NCI-H524 (cell line): ENCODE data around the gene TYK2.

Experiments
- DNase-seq, 2 experiments: peaks; one replicate each; lab custom pipeline; 2025; lab: John Stamatoyannopoulos, UW

Gene TYK2

DNA sequence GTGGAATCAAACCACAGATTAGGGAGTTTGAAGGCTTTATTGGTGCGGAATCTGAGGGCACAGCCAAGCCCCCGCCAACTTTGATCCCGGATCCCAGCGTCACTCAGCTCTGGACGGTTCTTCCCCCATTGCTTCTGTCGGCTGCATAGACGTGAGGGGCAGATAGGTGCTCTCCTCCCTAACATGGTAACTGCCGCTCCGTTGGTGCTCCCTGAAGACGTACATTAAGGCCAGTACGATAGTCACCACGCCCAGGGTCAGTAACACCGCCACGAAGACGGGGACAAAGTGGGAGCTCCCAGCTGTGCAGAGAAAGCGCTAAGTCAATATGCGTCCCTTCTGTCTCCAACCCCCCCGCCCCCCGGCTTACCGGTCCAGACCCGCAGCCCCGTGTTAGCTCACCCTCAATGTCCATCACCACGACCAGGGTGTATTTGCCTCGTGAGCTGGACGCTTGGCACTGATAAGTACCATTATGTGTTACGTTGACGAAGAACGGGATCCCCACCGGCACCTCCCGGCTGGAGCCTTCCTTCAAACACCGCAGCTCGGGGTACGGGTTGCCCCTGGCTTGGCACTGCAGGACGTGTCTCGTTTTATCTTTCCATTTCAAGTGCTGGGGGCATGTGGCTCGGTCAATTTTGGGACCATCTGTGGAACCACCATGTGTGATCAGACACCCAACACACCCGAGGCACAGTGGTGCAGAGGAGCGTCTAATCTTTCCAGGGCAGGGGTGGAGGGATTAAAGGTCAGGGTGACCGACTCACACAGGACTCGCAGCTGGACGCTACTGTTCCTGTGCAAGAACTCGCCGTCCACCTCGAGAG is 46.4 kb downstream of the TYK2 start:
- no peak for DNase-seq

DNA sequence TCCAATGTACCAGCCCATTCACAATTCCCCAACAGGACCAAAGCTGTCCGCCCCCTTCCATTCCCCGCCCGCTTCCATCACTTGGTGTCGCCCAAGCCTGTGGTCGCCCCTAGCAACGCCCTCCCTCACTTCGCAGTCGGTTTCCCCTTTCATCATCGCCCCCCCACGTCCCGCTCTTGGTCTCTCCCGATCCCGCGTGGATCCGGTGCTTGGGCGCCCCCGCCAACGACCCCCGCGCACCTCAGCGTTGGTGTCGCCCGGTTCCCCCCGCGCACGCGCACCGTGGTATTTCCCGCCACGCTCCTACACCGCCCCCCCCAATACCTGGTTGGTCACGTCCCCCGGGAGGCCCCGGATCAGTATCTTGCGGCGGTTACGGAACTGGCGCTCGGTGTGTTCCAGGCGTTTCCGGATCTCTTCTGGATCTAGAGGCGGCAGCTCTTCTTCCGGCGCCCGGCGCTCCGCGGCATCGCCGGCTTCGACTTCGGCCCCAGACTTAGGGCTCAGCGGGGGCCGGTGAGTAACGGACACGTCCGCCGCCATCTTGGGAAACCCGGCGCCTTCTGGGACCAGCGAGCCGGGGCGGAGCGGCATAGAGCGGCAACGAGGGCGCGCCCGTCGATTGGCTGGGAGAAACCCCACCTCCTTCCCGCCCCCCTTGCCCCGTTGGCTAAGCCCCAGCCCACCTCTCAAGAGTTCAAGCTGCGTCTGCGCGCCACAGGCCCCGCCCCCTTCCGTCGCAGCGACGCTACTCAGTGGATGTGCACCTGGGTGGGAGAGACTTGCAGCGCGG is 47.2 kb downstream of the TYK2 start, which contains the start of gene RAVER1:
TSS of gene RAVER1 (minus strand) at position 565 of the 793 bp plus-strand sequence. CDS start at position 543, 22 bp downstream.
- DNase-seq = peak; percentile 98

DNA sequence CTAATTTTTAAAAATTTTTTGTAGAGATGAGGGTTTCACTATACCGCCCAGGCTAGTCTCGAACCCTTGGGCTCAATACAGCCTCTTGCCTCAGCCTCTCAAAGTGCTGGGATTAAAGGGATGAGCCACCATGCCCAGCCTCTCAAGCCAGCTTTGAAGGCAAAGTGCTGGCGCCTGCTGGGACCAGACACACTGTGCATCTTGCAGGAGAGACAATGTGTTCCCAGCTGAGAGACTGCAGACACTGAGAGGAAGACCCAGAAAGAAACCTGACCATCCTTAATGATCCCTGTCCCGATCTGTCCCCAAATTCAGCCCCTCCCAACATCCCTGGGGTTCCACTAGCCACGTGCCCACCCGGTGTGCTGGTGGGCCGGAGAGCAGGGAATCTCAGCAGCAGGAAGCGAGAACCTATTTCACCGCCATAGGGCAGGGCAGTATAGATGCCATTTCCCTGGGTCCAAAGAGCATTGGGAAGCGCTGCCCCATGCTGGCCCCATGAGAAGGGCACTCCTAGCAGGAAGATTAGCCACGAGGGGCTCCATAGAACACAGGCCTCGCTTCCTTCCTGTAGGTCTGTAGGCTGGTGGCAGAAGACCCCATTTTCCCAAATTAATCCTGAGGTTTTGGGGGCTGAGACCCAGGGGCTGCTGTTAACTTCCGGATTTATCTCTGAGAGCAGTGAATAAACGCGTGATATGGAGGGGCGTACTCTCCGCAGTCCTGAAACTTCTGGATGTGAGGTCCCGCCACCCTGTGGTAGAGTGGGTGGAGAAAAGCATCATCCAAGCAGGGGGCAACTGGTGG is 48.0 kb downstream of the TYK2 start:
- DNase-seq = peak in 1 of 2 experiments; percentile 8

DNA sequence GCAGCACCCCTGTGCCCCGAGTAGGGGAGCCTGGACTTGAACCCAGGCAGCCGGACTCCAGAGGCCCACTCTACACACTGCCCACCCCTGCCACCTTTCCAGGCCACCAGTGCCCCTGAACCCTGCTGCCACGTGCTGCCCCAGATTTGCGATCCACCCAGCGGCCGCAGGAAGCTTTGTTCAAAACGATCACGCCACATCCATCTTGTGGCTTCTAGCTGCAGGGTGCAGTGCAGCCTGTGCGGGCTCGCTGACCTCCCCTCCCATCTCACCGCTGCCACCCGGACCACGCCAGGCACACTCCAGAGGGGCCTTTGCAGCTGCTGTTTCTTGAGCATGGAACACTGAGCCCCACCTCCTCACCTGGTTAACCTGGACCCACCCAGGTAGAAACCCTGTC is 50.8 kb downstream of the TYK2 start:
- DNase-seq = no peak

DNA sequence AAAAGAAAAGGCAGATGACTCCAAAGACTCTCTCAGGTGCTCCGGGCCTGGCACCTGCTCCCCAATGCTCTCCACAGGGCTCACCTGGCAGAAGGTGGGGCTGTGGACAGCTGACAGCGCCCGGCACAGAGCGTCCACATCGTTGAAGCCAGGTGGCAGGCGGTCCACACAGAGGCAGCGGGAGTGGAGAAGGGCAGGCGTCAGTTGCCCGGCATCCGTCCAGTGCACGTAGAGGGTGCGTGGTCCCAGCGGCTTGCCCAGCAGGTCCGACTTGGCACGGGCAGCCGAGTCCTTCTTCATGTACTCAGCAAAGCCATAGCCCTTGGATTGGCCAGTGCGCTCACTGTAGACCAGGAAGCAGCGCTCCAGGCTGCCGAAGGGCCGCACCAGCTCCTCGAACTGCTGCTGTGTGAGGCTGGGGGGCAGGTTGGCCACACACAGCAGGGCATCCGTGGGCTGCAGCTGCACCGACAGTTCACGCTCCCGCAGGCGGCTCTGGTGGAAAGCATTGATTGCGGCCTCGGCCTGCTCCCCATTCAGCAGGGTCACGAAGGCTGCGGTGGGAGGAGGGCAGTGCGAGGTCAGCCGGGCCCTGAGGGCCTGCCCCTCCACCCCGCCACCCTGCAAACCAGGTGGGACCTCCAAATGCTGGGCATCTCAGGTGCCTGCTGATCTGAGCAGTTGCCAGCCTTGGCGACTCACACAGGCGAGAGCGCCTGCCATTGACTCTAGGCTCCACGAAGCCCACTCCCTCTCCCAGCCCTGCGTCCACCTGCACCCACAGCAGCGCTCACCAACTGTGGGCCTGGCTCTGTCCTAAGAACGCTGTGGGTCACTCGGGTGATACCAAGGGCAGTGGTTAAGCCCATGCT is 51.6 kb downstream of the TYK2 start:
- no peak for DNase-seq

GRCh38 chr19:10327793-10328192 is 52.6 kb downstream of the TYK2 start:
- DNase-seq = no peak

DNA sequence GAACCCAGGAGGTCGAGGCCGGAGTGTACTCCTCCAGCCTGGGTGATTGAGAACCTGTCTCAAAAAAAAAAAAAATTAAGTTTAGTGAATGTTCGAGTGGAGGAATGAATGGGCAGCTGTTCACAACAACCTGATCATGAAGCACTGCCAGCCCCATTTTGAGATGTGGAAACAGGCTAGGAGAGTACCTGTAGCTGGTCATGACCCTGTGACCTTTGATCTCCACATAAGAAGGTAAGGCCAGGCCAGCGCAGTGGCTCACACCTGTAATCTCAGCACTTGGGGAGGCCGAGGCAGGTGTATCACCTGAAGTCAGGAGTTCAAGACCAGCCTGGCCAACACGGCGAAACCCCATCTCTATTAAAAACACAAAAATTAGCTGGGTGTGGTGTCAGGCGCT is 54.6 kb downstream of the TYK2 start:
- DNase-seq = no peak

- no peak for DNase-seq
Observed at GRCh38 chr19:10321874-10322835, 58.2 kb downstream of the TYK2 start.

DNA sequence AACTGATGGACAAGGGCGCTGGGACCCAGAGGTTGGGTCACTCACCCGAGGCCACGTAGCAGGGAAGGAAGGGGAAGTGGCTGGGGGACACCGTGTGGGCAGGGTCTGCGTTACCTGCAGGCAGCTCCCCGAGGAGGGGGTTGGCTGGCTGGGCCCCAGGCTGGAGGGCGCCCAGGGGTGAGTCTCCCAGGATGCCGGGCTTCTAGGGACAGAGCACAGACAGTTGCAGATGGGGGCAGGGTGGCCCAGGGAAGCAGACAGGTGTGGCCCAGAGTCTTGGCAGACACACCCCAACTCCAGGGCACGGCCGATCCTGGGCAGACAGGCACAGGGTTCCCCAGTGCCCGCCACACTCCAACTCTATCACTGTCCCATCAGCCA is 59.0 kb downstream of the TYK2 start:
- DNase-seq = no peak

DNA sequence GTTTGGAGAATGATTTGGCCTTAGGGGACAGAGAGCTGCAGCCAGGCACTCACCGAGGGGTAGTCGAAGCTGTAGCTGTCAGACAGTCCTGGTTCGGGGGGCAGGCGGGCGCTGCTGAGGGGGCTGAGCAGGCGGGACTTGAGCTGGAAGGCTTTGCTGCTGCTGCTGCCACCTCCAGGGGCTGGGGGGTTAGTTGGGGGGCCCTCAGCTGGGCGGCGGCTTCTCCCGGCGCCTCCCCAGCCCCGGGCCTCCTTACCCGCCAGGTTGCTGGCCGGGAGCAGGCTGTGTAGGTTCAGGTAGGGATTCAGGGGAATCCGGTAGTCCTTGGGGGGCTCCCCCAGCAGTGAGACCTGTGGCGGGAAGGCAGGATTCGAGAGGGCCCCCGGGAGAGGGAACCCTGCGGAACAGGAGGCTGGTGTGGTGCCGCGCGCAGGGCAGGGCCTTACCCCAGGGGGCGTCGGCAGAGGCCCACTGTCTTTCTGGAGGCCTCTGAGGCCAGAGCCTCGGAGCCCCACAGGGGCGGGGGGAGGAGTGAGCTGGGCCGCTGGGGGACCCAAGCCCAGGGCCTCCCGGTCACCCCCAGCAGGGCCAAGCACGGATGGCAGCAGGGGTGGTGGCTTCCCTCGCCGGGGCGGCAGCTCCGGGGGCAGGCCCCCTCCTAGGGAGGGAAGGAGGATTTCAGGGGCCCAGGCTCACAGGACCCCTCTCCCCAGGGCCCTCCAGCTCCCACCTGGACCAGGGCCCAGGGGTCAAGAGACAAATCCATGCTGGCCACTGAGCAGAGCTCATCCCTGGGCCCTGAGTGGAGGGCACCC is 59.6 kb downstream of the TYK2 start:
- DNase-seq = no peak

DNA sequence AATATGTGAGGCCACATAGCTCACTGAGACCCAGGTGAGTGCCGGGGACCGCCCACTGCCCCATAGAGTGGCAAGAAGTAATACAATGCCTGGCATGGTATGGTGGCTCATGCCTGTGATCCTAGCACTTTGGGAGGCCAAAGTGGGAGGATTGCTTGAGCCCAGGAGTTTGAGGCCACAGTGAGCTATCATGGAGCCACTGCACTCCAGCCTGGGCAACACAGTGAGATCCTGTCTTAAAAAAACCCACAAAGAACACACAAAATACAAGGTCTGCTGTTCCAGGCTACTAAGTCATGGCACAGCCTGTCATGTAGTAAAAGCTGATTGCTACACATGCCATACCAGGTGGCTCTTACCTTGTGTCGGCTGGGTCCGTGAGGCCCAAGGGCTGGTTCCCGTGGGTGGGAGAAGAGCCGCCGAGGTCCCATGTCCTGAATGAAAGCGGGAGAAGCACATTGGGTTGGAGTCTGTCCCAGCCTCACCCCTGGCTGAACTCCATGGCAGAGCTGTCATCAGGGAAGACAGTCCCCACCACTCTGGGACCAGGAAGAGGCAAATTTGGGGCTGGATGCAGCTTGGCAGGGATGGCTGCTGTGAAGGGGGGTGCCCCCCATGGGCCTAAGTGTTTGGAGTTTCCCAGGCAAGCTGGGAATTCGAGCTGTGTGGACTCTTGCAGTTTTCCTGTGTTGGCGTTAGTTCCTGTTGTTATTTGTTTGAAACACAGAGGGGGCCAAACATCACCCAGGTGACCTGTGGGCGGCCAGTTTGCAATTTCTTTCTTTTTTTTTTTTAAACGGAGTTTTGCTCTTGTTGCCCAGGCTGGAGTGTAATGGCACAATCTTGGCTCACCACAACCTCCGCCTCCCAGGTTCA is 61.3 kb downstream of the TYK2 start:
- DNase-seq = no peak

DNA sequence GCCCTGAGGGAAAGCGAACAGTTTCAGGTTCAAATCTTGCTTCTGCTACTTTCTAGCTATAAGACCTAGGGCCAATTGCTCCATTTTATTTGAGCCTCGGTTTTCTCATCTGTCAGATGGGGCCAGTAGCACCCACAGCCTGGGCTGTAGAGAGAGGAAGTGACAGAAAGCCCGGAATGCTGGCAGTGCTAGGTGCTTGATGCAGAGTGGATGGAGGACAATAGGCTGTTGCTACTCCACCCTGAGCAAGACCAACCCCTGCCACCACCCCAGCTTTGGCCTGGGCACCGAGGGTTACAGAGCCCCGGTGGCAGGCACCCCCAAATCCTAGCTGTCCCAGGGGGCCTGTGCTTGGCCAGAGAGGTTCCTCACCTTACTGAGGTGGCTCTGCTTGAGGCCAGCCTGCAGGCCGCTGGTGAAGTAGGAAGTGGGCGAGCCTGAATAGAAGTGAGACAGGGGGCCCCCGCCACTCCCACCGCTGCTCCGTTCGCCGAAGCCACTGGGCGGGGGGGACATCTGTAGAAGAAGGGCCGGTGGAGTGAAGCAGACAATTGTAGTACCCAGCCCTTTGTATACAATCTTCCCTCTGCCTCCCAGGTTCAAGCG is 62.4 kb downstream of the TYK2 start:
- DNase-seq = no peak

- no peak for DNase-seq
Observed at GRCh38 chr19:10317045-10317856, 63.1 kb downstream of the TYK2 start.

DNA sequence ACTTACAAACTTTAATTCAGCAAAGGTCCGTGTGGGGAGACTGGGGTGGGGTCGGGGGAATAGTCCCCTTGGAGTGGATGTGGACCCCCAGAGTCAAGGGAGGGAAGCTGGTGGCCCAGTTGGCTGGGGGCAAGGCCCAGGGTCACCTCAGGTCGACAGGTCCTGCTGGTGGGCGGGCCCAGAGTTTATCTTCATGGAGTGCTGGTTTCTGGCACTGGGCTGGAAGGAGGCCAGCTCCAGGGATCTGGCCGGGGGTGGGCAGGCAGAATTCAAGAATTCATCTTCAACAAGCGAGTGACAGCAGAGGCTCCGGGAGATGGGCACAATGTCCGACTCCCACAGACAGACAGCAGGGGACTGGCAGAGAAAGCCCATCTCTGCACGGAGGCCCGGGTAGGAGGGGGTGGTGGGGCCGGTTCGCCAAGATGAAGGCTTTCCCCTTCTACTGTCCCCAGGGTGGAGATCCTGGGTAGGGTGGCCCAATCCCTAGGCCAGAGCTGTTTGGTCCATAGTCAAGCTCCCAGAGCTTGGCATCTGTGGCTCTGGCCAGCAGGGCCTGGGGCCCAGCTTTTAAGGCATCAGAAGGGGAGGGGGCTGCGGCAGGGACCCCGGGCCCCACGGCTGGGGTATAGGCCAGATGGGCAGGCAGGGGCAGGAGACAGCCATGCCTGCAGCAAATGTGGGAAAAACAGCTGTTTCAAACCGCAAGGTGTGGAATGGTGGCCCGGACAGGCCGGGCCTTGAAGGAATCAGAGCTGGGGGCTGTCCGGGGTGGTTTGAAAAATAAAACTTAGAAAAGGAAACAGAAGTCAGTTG is 63.9 kb downstream of the TYK2 start:
- DNase-seq = no peak

- peak; percentile 85 to 93 for DNase-seq
Observed at GRCh38 chr19:10315335-10316214, 64.8 kb downstream of the TYK2 start, which contains the start of gene FDX2. Gene FDX2 (minus strand): TSS chr19:10316015. CDS start chr19:10315996, 19 bp downstream.
